Osteocyte (in vitro differentiated cells): ENCODE results near the gene AOPEP. TPM values are rescaled to one million over a fixed set of nuclear protein-coding genes. Genes with fewer than 3 reads are reported as not detected.
"Not testable (repeated sequence)": the region's sequence is repeated elsewhere in the genome, so short reads cannot be mapped to it uniquely, and the experiment has no call there.

Experiments
- DNase-seq: peaks from one replicate; pipeline ENCODE4 v3.0.0; 2021; ENCODE audit warnings: mixed read lengths; ENCODE audit not compliant: unreplicated experiment; ENCODE audit errors: extremely low spot score
- H3K27ac Mint-ChIP-seq: one replicate; pipeline ENCODE4 v1.8.0; 2021; ENCODE audit warnings: mild to moderate bottlenecking, mixed read lengths; ENCODE audit not compliant: unreplicated experiment
- H3K27me3 Mint-ChIP-seq: one replicate; pipeline ENCODE4 v1.8.0; 2021; ENCODE audit warnings: mixed read lengths; ENCODE audit not compliant: unreplicated experiment
- H3K36me3 Mint-ChIP-seq: one replicate; pipeline ENCODE4 v1.8.0; 2021; ENCODE audit warnings: mixed read lengths; ENCODE audit not compliant: unreplicated experiment
- H3K4me1 Mint-ChIP-seq: one replicate; pipeline ENCODE4 v1.8.0; 2021; ENCODE audit warnings: mixed read lengths; ENCODE audit not compliant: unreplicated experiment
- H3K4me3 Mint-ChIP-seq: one replicate; pipeline ENCODE4 v1.8.0; 2021; ENCODE audit warnings: mild to moderate bottlenecking, moderate library complexity, mixed read lengths; ENCODE audit not compliant: unreplicated experiment
- H3K9me3 Mint-ChIP-seq: one replicate; pipeline ENCODE4 v1.8.0; 2021; ENCODE audit warnings: mixed read lengths; ENCODE audit not compliant: unreplicated experiment
- CTCF ChIP-seq: fragments of 200-600 bp; sonication (generic); IDR thresholded peaks from 2 replicates; pipeline ENCODE4 v1.5.0; 2021; ENCODE audit warnings: antibody characterized with exemption, mild to moderate bottlenecking, moderate library complexity
- total RNA-seq: library from RNA; stranded (reverse); gene quantifications from 2 replicates; pipeline ENCODE4 v1.2.1, GENCODE V29; 2021

Gene AOPEP
- total RNA-seq, 1 donor from 2014 or later, result 108 TPM

GRCh38 chr9:94872083-94872833, 145.8 kb downstream of the AOPEP start:
- H3K9me3 Mint-ChIP-seq, result no peaks in the 10 kb centered on the region
- H3K27ac Mint-ChIP-seq, result peak overlapping the region; percentile 67
- TF ChIP-seq CTCF, result no peak
- peaks cover 2% of the 10 kb centered on the region for H3K36me3 Mint-ChIP-seq
- H3K4me3 Mint-ChIP-seq, result no peak overlapping the region
- H3K4me1 Mint-ChIP-seq, result peaks cover 70% of the 10 kb centered on the region
- DNase-seq, result no peak
- no peaks in the 10 kb centered on the region for H3K27me3 Mint-ChIP-seq

GRCh38 chr9:94872891-94873511, 146.5 kb downstream of the AOPEP start:
- Mint-ChIP-seq H3K27me3 (no peaks in the 10 kb centered on the region), H3K4me3 (no peak overlapping the region), H3K4me1 (peaks cover 63% of the 10 kb centered on the region), H3K27ac (peak overlapping the region; percentile 67), H3K36me3 (peaks cover 2% of the 10 kb centered on the region), H3K9me3 (no peaks in the 10 kb centered on the region)
- no peak for TF ChIP-seq CTCF
- no peak for DNase-seq

GRCh38 chr9:94874316-94874715, 147.8 kb downstream of the AOPEP start:
- Mint-ChIP-seq H3K36me3 (peaks cover 2% of the 10 kb centered on the region), H3K9me3 (no peaks in the 10 kb centered on the region), H3K4me3 (no peak overlapping the region), H3K27ac (peak overlapping the region; percentile 87), H3K27me3 (no peaks in the 10 kb centered on the region), H3K4me1 (peaks cover 64% of the 10 kb centered on the region)
- DNase-seq, result no peak
- TF ChIP-seq CTCF, result no peak

GRCh38 chr9:94875300-94876020, 149.0 kb downstream of the AOPEP start:
- no peak for TF ChIP-seq CTCF
- Mint-ChIP-seq H3K36me3 (peaks cover 2% of the 10 kb centered on the region), H3K4me1 (peaks cover 60% of the 10 kb centered on the region), H3K27me3 (no peaks in the 10 kb centered on the region), H3K9me3 (no peaks in the 10 kb centered on the region), H3K27ac (peak overlapping the region; percentile 87), H3K4me3 (no peak overlapping the region)
- no peak for DNase-seq

GRCh38 chr9:94878804-94879203, 152.3 kb downstream of the AOPEP start:
- H3K27me3 Mint-ChIP-seq, H3K36me3 Mint-ChIP-seq, DNase-seq, H3K9me3 Mint-ChIP-seq, H3K4me3 Mint-ChIP-seq: not testable (repeated sequence)
- Mint-ChIP-seq H3K27ac (peak overlapping the region; percentile 66), H3K4me1 (peaks cover 54% of the 10 kb centered on the region)
